WTC11 (cell line): Measurements from ENCODE around the gene LRRC2. TPM values are rescaled to one million over a fixed set of nuclear protein-coding genes. Genes with fewer than 3 reads are reported as not detected.

Experiments used
- ATAC-seq: fragments of 200-7000 bp; cut with Tn5 transposase; 2 replicates; pipeline ENCODE4 v1.10.0; 2021; ENCODE audit warnings: mild to moderate bottlenecking, moderate library complexity
- CTCF ChIA-PET: fragments of 300-600 bp; sonication (Branson Sonifier 250); formaldehyde crosslinking; loops from one replicate; lab custom pipeline; 2021; ENCODE audit warnings: antibody characterized with exemption; lab: Charles Lee
- POLR2A ChIA-PET: fragments of 350-600 bp; sonication (Branson Sonifier 250); formaldehyde crosslinking; loops from one replicate; lab custom pipeline; 2021; ENCODE audit warnings: antibody characterized with exemption; lab: Charles Lee
- DNase-seq: peaks from one replicate; pipeline ENCODE4 v3.0.0; 2021; ENCODE audit warnings: low spot score
- H3K27ac Mint-ChIP-seq: 2 replicates; pipeline ENCODE4 v1.8.0; 2021; ENCODE audit warnings: mixed read lengths
- H3K27me3 Mint-ChIP-seq: 2 replicates; pipeline ENCODE4 v1.8.0; 2021; ENCODE audit warnings: low read depth, mild to moderate bottlenecking, moderate library complexity, mixed read lengths
- H3K36me3 Mint-ChIP-seq: 2 replicates; pipeline ENCODE4 v1.8.0; 2021; ENCODE audit warnings: mixed read lengths
- H3K4me1 Mint-ChIP-seq: 2 replicates; pipeline ENCODE4 v1.8.0; 2022; ENCODE audit warnings: mixed read lengths
- H3K4me3 Mint-ChIP-seq: 2 replicates; pipeline ENCODE4 v1.8.0; 2021; ENCODE audit warnings: mild to moderate bottlenecking, moderate library complexity, mixed read lengths
- H3K9me3 Mint-ChIP-seq: 2 replicates; pipeline ENCODE4 v1.8.0; 2021; ENCODE audit warnings: mixed read lengths
- ATF3 ChIP-seq: sonication (generic); formaldehyde crosslinking; conservative IDR thresholded peaks from 2 replicates; pipeline ENCODE4 v1.8.1; 2022; ENCODE audit warnings: mild to moderate bottlenecking, missing genetic modification reagents
- CDX4 ChIP-seq: fragments of 250-450 bp; sonication (Bioruptor Pico); IDR thresholded peaks from 2 replicates; pipeline ENCODE4 v1.9.0; 2021; ENCODE audit warnings: moderate library complexity, mild to moderate bottlenecking, inconsistent platforms, borderline replicate concordance
- E2F1 ChIP-seq: sonication (generic); formaldehyde crosslinking; IDR thresholded peaks from 2 replicates; pipeline ENCODE4 v1.8.0; 2022; ENCODE audit warnings: mild to moderate bottlenecking, missing genetic modification reagents
- ETV6 ChIP-seq: sonication (generic); formaldehyde crosslinking; IDR thresholded peaks from 2 replicates; pipeline ENCODE4 v1.8.1; 2022; ENCODE audit warnings: mild to moderate bottlenecking, missing genetic modification reagents
- FOXP1 ChIP-seq: sonication (generic); formaldehyde crosslinking; IDR thresholded peaks from 2 replicates; pipeline ENCODE4 v1.8.0; 2022; ENCODE audit warnings: missing genetic modification reagents, mild to moderate bottlenecking, moderate library complexity, borderline replicate concordance
- KAT7 ChIP-seq: sonication (generic); formaldehyde crosslinking; IDR thresholded peaks from 2 replicates; pipeline ENCODE4 v1.8.1; 2023; ENCODE audit warnings: missing genetic modification reagents, mild to moderate bottlenecking, borderline replicate concordance
- MAX ChIP-seq: sonication (generic); formaldehyde crosslinking; IDR thresholded peaks from 2 replicates; pipeline ENCODE4 v1.8.0; 2022; ENCODE audit warnings: mild to moderate bottlenecking, missing genetic modification reagents
- NR1H2 ChIP-seq: sonication (generic); formaldehyde crosslinking; IDR thresholded peaks from 2 replicates; pipeline ENCODE4 v1.9.0; 2021; ENCODE audit warnings: mild to moderate bottlenecking, moderate library complexity, missing genetic modification reagents
- NR2C2 ChIP-seq: sonication (generic); formaldehyde crosslinking; IDR thresholded peaks from 2 replicates; pipeline ENCODE4 v1.8.0; 2022; ENCODE audit warnings: mild to moderate bottlenecking, missing genetic modification reagents
- SMAD4 ChIP-seq: sonication (generic); formaldehyde crosslinking; IDR thresholded peaks from 2 replicates; pipeline ENCODE4 v1.8.0; 2022; ENCODE audit warnings: mild to moderate bottlenecking, missing genetic modification reagents
- SOX15 ChIP-seq: fragments of 250-450 bp; sonication (Bioruptor Pico); IDR thresholded peaks from 2 replicates; pipeline ENCODE4 v1.9.0; 2021; ENCODE audit warnings: mild to moderate bottlenecking
- ZBTB43 ChIP-seq: sonication (generic); formaldehyde crosslinking; IDR thresholded peaks from 2 replicates; pipeline ENCODE4 v1.8.1; 2023; ENCODE audit warnings: mild to moderate bottlenecking, missing genetic modification reagents
- ZMAT4 ChIP-seq: fragments of 250-450 bp; sonication (Bioruptor Pico); IDR thresholded peaks from 2 replicates; pipeline ENCODE4 v1.9.0; 2021; ENCODE audit warnings: mild to moderate bottlenecking
- ZNF138 ChIP-seq: sonication (generic); formaldehyde crosslinking; conservative IDR thresholded peaks from 2 replicates; pipeline ENCODE4 v1.8.1; 2022; ENCODE audit warnings: mild to moderate bottlenecking, moderate library complexity, missing genetic modification reagents
- ZNF219 ChIP-seq: sonication (generic); formaldehyde crosslinking; IDR thresholded peaks from 2 replicates; pipeline ENCODE4 v1.8.0; 2023; ENCODE audit warnings: missing genetic modification reagents, mild to moderate bottlenecking, borderline replicate concordance
- ZNF232 ChIP-seq: sonication (generic); formaldehyde crosslinking; IDR thresholded peaks from 2 replicates; pipeline ENCODE4 v1.8.0; 2022; ENCODE audit warnings: mild to moderate bottlenecking, missing genetic modification reagents
- ZNF263 ChIP-seq: sonication (generic); formaldehyde crosslinking; IDR thresholded peaks from 2 replicates; pipeline ENCODE4 v1.8.1; 2022; ENCODE audit warnings: low read depth, mild to moderate bottlenecking, moderate library complexity, missing genetic modification reagents
- ZNF396 ChIP-seq: fragments of 250-450 bp; sonication (Bioruptor Pico); IDR thresholded peaks from 2 replicates; pipeline ENCODE4 v1.8.0; 2021; ENCODE audit warnings: mild to moderate bottlenecking, moderate library complexity, borderline replicate concordance
- total RNA-seq: library from RNA; stranded (reverse); gene quantifications from 3 replicates; pipeline ENCODE4 v1.2.3, GENCODE V29; 2021

LRRC2 gene
- total RNA-seq, 1 experiment from 2014 or later = 4.9 TPM

- TF ChIP-seq E2F1 = no peak
Observed at GRCh38 chr3:46504789-46505188, 61.3 kb downstream of the LRRC2 start (continued).

- Mint-ChIP-seq H3K36me3 (no peaks in the 10 kb centered on the region), H3K27ac (no peak overlapping the region), H3K9me3 (peaks cover 4% of the 10 kb centered on the region; the same call in 1 of the 2 replicates), H3K4me3 (no peak overlapping the region), H3K4me1 (peaks cover 39% of the 10 kb centered on the region), H3K27me3 (peaks cover 8% of the 10 kb centered on the region)
- ChIA-PET POLR2A (interaction anchor here (0.6 kb wide), 1 partner anchor 263 kb away, joined by 3 read pairs; no protein-coding TSS in a partner anchor), CTCF (interaction anchor here (0.8 to 1.2 kb wide), 4 partner anchors 15 to 127 kb away, joined by 3 to 4 read pairs (median 4); no protein-coding TSS in a partner anchor)
- TF ChIP-seq ZNF219 (CRISPR knock-in tag) = no peak
- TF ChIP-seq NR2C2 (CRISPR knock-in tag) = no peak
- TF ChIP-seq ZNF138 = no peak
- no peak for TF ChIP-seq MAX
- TF ChIP-seq NR1H2 = no peak
- TF ChIP-seq CDX4 (CRISPR knock-in tag) = no peak
- no peak for TF ChIP-seq KAT7 (CRISPR knock-in tag)
- ATAC-seq (no peak), DNase-seq (no peak)
Observed at GRCh38 chr3:46503200-46503874, 62.8 kb downstream of the LRRC2 start.

GRCh38 chr3:46501702-46502101, 64.4 kb downstream of the LRRC2 start:
- DNase-seq = no peak
- Mint-ChIP-seq H3K4me1 (peaks cover 36% of the 10 kb centered on the region), H3K9me3 (peaks cover 3% of the 10 kb centered on the region; the same call in 1 of the 2 replicates), H3K27ac (no peak overlapping the region), H3K36me3 (no peaks in the 10 kb centered on the region), H3K4me3 (no peak overlapping the region), H3K27me3 (peaks cover 11% of the 10 kb centered on the region)
- TF ChIP-seq ETV6 (CRISPR knock-in tag) (no peak), ZNF263 (CRISPR knock-in tag) (no peak), ATF3 (CRISPR knock-in tag) (no peak), ZNF138 (no peak), E2F1 (no peak), SOX15 (CRISPR knock-in tag) (no peak), ZNF396 (CRISPR knock-in tag) (no peak), FOXP1 (CRISPR knock-in tag) (no peak), ZBTB43 (CRISPR knock-in tag) (no peak), ZNF232 (CRISPR knock-in tag) (no peak), SMAD4 (CRISPR knock-in tag) (no peak), ZMAT4 (CRISPR knock-in tag) (no peak)
- no peak for ATAC-seq
- ChIA-PET CTCF (interaction anchor here (1.5 kb wide), 1 partner anchor 13 kb away, joined by 5 read pairs; no protein-coding TSS in a partner anchor), POLR2A (no interaction called here)
